Activated naive CD4-positive, alpha-beta T cell treated with anti-CD3 and anti-CD28 coated beads, Interleukin-2, amount 50 U/mL, for 16 hours (primary cell): ENCODE measurements around the gene PPIL6.
A peak's percentile ranks its signal among the peaks of the same experiment; 100 is the strongest.
"Not testable (repeated sequence)": the region's sequence is repeated elsewhere in the genome, so short reads cannot be mapped to it uniquely, and the experiment has no call there.

Experiments used
- DNase-seq: peaks from one replicate; pipeline ENCODE4 v3.0.0-alpha.2; 2020

The PPIL6 gene

GRCh38 chr6:109466212-109466923, 25.9 kb upstream of the PPIL6 start:
- no peak for DNase-seq

GRCh38 chr6:109465772-109466171, 25.3 kb upstream of the PPIL6 start:
- DNase-seq: no peak

- DNase-seq: no peak
Measured at GRCh38 chr6:109461733-109462526, 21.5 kb upstream of the PPIL6 start.

GRCh38 chr6:109461205-109461604, 20.8 kb upstream of the PPIL6 start:
- DNase-seq: not testable (repeated sequence)

- DNase-seq: no peak
Measured at GRCh38 chr6:109460161-109460829, 19.9 kb upstream of the PPIL6 start.

- no peak for DNase-seq
Measured at GRCh38 chr6:109458774-109459531, 18.5 kb upstream of the PPIL6 start.

- DNase-seq: no peak
Measured at GRCh38 chr6:109457562-109457996, 17.2 kb upstream of the PPIL6 start.

- no peak for DNase-seq
Measured at GRCh38 chr6:109456710-109457561, 16.5 kb upstream of the PPIL6 start.

- no peak for DNase-seq
Measured at GRCh38 chr6:109456111-109456583, 15.7 kb upstream of the PPIL6 start.

GRCh38 chr6:109455437-109456110, 15.1 kb upstream of the PPIL6 start, which contains the start of gene MICAL1:
Gene MICAL1, minus strand, starts transcription at chr6:109455772. Its CDS starts 1,576 bp downstream, at chr6:109454196.
- peak; percentile 56 for DNase-seq

- peak; percentile 41 for DNase-seq
Measured at GRCh38 chr6:109454496-109455436, 14.3 kb upstream of the PPIL6 start.

- DNase-seq: no peak
Measured at GRCh38 chr6:109453594-109454495, 13.4 kb upstream of the PPIL6 start.

- no peak for DNase-seq
Measured at GRCh38 chr6:109453156-109453555, 12.7 kb upstream of the PPIL6 start.

- DNase-seq: no peak
Measured at GRCh38 chr6:109452181-109452580, 11.8 kb upstream of the PPIL6 start.

GRCh38 chr6:109451376-109451775, 10.9 kb upstream of the PPIL6 start:
- DNase-seq: no peak

GRCh38 chr6:109450801-109451200, 10.4 kb upstream of the PPIL6 start:
- DNase-seq: no peak

- DNase-seq: no peak
Measured at GRCh38 chr6:109449795-109450673, 9.6 kb upstream of the PPIL6 start.
